ENCODE data around the gene KLHL2.

GRCh38 chr4:165332502-165332901, 125.1 kb downstream of the KLHL2 start:
- TF ChIP-seq EZH2 (IDR thresholded peaks at IDR 0.05) (no peak), POLR2AphosphoS5 (IDR thresholded peaks at IDR 0.05; ENCODE audit: borderline replicate concordance, low read depth, low read length) (no peak)
